Esophagus muscularis mucosa (tissue), 4 donors: ENCODE results near the gene ETV3L.

ENCODE experiments used
- EP300 ChIP-seq: sonication (generic); formaldehyde crosslinking; IDR thresholded peaks from one replicate; pipeline ENCODE4 v1.6.1; 2017; ENCODE audit warnings: antibody characterized with exemption
- POLR2A ChIP-seq: fragments of 450-650 bp; IDR thresholded peaks from one replicate; pipeline ENCODE4 v1.6.1; 2017; ENCODE audit warnings: antibody characterized with exemption, moderate library complexity, mild to moderate bottlenecking, low read depth
- POLR2AphosphoS5 ChIP-seq, 2 donors: sonication (generic); formaldehyde crosslinking; IDR thresholded peaks; one replicate each; pipeline ENCODE4 v1.6.1; 2017; ENCODE audit warnings: antibody characterized with exemption in 2 of 2
- TF ChIP-seq, protein P1 (sequence below), 3 experiments: fragments of 200-600 bp in 2 of 3; fragments of 450-650 bp in 1 of 3; sonication (generic) in 2 of 3; IDR thresholded peaks; one replicate each; pipeline ENCODE4 v1.5.1; 2017 to 2019; ENCODE audit warnings: antibody characterized with exemption in 3 of 3, mild to moderate bottlenecking in 2 of 3, moderate library complexity in 1 of 3

DNA sequence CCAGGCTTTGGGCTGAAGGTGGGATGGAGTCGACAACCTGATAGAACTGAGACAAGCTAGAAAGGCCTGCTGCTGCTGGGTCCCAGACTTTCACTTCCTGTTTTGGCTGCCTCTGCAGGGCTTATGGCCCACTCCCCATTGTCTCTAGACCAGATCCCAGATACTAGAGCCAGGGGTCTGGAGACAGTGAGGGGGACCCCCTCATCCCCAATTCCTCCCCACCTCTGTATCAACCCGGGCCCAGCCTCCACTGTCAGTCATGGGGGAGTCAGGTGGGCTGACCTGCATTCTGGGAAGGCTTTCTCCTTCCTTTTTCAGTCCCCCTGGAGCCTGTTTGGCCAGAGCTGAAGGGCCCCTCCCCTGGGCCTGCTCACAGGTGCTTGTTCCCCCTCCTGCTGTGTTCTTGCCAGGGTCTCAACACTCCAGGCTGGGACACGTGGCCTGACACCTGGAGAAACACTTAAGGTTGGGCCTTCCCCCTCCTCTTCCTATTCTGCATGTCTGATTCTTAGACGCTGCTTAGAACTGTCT lies 18.0 kb upstream of the ETV3L start:
- TF ChIP-seq, protein P1, sequence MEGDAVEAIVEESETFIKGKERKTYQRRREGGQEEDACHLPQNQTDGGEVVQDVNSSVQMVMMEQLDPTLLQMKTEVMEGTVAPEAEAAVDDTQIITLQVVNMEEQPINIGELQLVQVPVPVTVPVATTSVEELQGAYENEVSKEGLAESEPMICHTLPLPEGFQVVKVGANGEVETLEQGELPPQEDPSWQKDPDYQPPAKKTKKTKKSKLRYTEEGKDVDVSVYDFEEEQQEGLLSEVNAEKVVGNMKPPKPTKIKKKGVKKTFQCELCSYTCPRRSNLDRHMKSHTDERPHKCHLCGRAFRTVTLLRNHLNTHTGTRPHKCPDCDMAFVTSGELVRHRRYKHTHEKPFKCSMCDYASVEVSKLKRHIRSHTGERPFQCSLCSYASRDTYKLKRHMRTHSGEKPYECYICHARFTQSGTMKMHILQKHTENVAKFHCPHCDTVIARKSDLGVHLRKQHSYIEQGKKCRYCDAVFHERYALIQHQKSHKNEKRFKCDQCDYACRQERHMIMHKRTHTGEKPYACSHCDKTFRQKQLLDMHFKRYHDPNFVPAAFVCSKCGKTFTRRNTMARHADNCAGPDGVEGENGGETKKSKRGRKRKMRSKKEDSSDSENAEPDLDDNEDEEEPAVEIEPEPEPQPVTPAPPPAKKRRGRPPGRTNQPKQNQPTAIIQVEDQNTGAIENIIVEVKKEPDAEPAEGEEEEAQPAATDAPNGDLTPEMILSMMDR (IDR thresholded peaks at IDR 0.05) = no peak
- no peak for TF ChIP-seq POLR2A
- no peak for TF ChIP-seq POLR2AphosphoS5 (IDR thresholded peaks at IDR 0.05)
- no peak for TF ChIP-seq EP300
